K562 (cell line): Measurements from ENCODE around the gene APC. TPM values are rescaled to one million over a fixed set of nuclear protein-coding genes. Genes with fewer than 3 reads are reported as not detected.
A peak's percentile ranks its signal among the peaks of the same experiment; 100 is the strongest.

Experiments
- ARHGAP35 ChIP-seq: fragments of 450-650 bp; IDR thresholded peaks from 2 replicates; pipeline ENCODE4 v1.6.1; 2018; ENCODE audit not compliant: partially characterized antibody
- ASH1L ChIP-seq: fragments of 450-650 bp; IDR thresholded peaks from 2 replicates; pipeline ENCODE4 v1.6.1; 2018; ENCODE audit warnings: borderline replicate concordance, mild to moderate bottlenecking, low read depth; ENCODE audit not compliant: partially characterized antibody
- DPF2 ChIP-seq: fragments of 450-650 bp; IDR thresholded peaks from 2 replicates; pipeline ENCODE4 v1.6.1; 2016
- FOXA3 ChIP-seq, 2 experiments: fragments of 450-650 bp in 1 of 2; sonication (generic) in 1 of 2; formaldehyde crosslinking; IDR thresholded peaks in 1 of 2; conservative IDR thresholded peaks in 1 of 2; 2 replicates each; pipeline versions ENCODE4 v1.4.0 to v1.8.0; 2020 to 2022; ENCODE audit warnings: mild to moderate bottlenecking in 2 of 2, missing genetic modification reagents in 1 of 2
- LEF1 ChIP-seq: fragments of 450-650 bp; IDR thresholded peaks from 2 replicates; pipeline ENCODE4 v1.6.1; 2016; ENCODE audit warnings: mild to moderate bottlenecking
- POLR2G ChIP-seq: fragments of 200-400 bp; formaldehyde crosslinking; IDR thresholded peaks from 2 replicates; pipeline ENCODE4 v1.6.1; 2017; ENCODE audit warnings: low read depth, mild to moderate bottlenecking, antibody characterized with exemption, low read length, moderate library complexity
- ZNF431 ChIP-seq: sonication (generic); formaldehyde crosslinking; IDR thresholded peaks from 2 replicates; pipeline ENCODE4 v1.8.0; 2022; ENCODE audit warnings: mild to moderate bottlenecking, missing genetic modification reagents
- ZNF717 ChIP-seq: fragments of 250-450 bp; sonication (Bioruptor Pico); IDR thresholded peaks from 2 replicates; pipeline ENCODE4 v1.5.0; 2021
- ZNF830 ChIP-seq: fragments of 250-450 bp; sonication (Bioruptor Pico); IDR thresholded peaks from 2 replicates; pipeline ENCODE4 v1.5.0; 2021; ENCODE audit warnings: mild to moderate bottlenecking
- polyA plus RNA-seq, 8 experiments: library from polyadenylated mRNA; depleted of rRNA in 4 of 8; stranded (reverse) in 5 of 8; unstranded in 3 of 8; fragments of >200 nt; fragmentation: Nextera tagmentation in 2 of 8; fragmentation: Illumina TruSeq in 1 of 8; extraction: Ambion mirVana in 2 of 8; extraction: Trizol in 1 of 8; gene quantifications; 2 replicates each; pipeline versions ENCODE4 v1.2.1 to v1.2.3, GENCODE V29; 2011 to 2014; ENCODE audit warnings: inconsistent platforms in 1 of 8, missing spikeins in 1 of 8
- total RNA-seq, 7 experiments: library from RNA; depleted of rRNA in 6 of 7; stranded (reverse); fragments of >200 nt in 6 of 7; fragmentation: Illumina TruSeq in 2 of 7; extraction: Trizol in 2 of 7; gene quantifications; 2 replicates each; pipeline versions ENCODE4 v1.2.1 to v1.2.3, GENCODE V29; 2011 to 2021; ENCODE audit warnings: low replicate concordance in 1 of 7
- TF ChIP-seq, protein P1 (sequence below): fragments of 250-450 bp; sonication (Bioruptor Pico); IDR thresholded peaks from 2 replicates; pipeline ENCODE4 v1.8.0; 2021; ENCODE audit warnings: mild to moderate bottlenecking, moderate library complexity
- TF ChIP-seq, protein P2 (sequence below): sonication (generic); formaldehyde crosslinking; IDR thresholded peaks from 2 replicates; pipeline ENCODE4 v1.8.0; 2022; ENCODE audit warnings: missing genetic modification reagents, mild to moderate bottlenecking, borderline replicate concordance
- TF ChIP-seq, protein P3 (sequence below): fragments of 450-650 bp; formaldehyde crosslinking; IDR thresholded peaks from 2 replicates; pipeline ENCODE4 v1.4.0; 2020; ENCODE audit warnings: mild to moderate bottlenecking, moderate library complexity
- TF ChIP-seq, protein P4 (sequence below): fragments of 450-650 bp; formaldehyde crosslinking; IDR thresholded peaks from 2 replicates; pipeline ENCODE4 v1.4.0; 2020; ENCODE audit warnings: mild to moderate bottlenecking, moderate library complexity
- TF ChIP-seq, protein P5 (sequence below): sonication (generic); formaldehyde crosslinking; IDR thresholded peaks from 2 replicates; pipeline ENCODE4 v1.8.0; 2023; ENCODE audit warnings: mild to moderate bottlenecking, missing genetic modification reagents

The APC gene
- total and polyA plus RNA-seq, 9 of the 15 experiments (the other 6 are each of a cell fraction or from before 2014, with no cell fraction given), result 5.7 to 29.5 (median 15.4) TPM

DNA sequence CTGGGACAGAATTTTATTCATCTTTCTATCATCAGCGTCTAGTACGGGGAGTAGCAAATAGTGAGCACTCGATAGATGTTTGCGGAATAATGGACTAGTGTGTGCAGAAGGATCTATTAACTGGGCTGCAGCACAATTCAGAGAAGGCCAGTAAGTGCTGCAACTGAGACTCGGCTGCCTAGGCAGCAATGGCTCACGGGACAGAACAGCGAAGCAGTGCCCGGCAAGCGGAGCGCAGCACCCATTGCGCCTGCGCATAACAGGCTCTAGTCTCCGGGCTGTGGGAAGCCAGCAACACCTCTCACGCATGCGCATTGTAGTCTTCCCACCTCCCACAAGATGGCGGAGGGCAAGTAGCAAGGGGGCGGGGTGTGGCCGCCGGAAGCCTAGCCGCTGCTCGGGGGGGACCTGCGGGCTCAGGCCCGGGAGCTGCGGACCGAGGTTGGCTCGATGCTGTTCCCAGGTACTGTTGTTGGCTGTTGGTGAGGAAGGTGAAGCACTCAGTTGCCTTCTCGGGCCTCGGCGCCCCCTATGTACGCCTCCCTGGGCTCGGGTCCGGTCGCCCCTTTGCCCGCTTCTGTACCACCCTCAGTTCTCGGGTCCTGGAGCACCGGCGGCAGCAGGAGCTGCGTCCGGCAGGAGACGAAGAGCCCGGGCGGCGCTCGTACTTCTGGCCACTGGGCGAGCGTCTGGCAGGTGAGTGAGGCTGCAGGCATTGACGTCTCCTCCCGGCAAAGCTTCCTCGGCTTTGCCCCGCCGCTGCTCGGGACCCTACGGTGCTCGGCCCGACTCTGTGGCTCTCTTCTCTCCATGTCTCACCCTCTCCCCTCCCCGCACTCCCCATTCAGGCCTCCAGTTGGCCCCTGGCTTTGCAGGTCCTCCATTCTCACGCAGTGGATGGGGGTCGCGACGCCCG, 30.2 kb upstream of the APC start (continued):
- TF ChIP-seq, protein P1, sequence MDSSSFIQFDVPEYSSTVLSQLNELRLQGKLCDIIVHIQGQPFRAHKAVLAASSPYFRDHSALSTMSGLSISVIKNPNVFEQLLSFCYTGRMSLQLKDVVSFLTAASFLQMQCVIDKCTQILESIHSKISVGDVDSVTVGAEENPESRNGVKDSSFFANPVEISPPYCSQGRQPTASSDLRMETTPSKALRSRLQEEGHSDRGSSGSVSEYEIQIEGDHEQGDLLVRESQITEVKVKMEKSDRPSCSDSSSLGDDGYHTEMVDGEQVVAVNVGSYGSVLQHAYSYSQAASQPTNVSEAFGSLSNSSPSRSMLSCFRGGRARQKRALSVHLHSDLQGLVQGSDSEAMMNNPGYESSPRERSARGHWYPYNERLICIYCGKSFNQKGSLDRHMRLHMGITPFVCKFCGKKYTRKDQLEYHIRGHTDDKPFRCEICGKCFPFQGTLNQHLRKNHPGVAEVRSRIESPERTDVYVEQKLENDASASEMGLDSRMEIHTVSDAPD (CRISPR knock-in tag), result no peak
- TF ChIP-seq LEF1 (no peak), DPF2 (no peak; the same call in 1 of the 2 replicates), ARHGAP35 (no peak), ZNF717 (CRISPR knock-in tag) (no peak), ZNF431 (no peak), FOXA3 (CRISPR knock-in tag; conservative IDR thresholded peaks at IDR 0.05 in 1 of 2, IDR thresholded peaks at IDR 0.05 in 1 of 2) (no peak), POLR2G (peak; percentile 97), ASH1L (no peak), ZNF830 (CRISPR knock-in tag) (no peak)
- TF ChIP-seq, protein P2, sequence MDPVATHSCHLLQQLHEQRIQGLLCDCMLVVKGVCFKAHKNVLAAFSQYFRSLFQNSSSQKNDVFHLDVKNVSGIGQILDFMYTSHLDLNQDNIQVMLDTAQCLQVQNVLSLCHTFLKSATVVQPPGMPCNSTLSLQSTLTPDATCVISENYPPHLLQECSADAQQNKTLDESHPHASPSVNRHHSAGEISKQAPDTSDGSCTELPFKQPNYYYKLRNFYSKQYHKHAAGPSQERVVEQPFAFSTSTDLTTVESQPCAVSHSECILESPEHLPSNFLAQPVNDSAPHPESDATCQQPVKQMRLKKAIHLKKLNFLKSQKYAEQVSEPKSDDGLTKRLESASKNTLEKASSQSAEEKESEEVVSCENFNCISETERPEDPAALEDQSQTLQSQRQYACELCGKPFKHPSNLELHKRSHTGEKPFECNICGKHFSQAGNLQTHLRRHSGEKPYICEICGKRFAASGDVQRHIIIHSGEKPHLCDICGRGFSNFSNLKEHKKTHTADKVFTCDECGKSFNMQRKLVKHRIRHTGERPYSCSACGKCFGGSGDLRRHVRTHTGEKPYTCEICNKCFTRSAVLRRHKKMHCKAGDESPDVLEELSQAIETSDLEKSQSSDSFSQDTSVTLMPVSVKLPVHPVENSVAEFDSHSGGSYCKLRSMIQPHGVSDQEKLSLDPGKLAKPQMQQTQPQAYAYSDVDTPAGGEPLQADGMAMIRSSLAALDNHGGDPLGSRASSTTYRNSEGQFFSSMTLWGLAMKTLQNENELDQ (CRISPR knock-in tag), result no peak
- TF ChIP-seq, protein P3, sequence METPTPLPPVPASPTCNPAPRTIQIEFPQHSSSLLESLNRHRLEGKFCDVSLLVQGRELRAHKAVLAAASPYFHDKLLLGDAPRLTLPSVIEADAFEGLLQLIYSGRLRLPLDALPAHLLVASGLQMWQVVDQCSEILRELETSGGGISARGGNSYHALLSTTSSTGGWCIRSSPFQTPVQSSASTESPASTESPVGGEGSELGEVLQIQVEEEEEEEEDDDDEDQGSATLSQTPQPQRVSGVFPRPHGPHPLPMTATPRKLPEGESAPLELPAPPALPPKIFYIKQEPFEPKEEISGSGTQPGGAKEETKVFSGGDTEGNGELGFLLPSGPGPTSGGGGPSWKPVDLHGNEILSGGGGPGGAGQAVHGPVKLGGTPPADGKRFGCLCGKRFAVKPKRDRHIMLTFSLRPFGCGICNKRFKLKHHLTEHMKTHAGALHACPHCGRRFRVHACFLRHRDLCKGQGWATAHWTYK (CRISPR knock-in tag), result 0 out of 2 replicates have a peak, but pooled peaks have one; percentile 11
- TF ChIP-seq, protein P4, sequence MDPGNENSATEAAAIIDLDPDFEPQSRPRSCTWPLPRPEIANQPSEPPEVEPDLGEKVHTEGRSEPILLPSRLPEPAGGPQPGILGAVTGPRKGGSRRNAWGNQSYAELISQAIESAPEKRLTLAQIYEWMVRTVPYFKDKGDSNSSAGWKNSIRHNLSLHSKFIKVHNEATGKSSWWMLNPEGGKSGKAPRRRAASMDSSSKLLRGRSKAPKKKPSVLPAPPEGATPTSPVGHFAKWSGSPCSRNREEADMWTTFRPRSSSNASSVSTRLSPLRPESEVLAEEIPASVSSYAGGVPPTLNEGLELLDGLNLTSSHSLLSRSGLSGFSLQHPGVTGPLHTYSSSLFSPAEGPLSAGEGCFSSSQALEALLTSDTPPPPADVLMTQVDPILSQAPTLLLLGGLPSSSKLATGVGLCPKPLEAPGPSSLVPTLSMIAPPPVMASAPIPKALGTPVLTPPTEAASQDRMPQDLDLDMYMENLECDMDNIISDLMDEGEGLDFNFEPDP (CRISPR knock-in tag), result no peak
- TF ChIP-seq, protein P5, sequence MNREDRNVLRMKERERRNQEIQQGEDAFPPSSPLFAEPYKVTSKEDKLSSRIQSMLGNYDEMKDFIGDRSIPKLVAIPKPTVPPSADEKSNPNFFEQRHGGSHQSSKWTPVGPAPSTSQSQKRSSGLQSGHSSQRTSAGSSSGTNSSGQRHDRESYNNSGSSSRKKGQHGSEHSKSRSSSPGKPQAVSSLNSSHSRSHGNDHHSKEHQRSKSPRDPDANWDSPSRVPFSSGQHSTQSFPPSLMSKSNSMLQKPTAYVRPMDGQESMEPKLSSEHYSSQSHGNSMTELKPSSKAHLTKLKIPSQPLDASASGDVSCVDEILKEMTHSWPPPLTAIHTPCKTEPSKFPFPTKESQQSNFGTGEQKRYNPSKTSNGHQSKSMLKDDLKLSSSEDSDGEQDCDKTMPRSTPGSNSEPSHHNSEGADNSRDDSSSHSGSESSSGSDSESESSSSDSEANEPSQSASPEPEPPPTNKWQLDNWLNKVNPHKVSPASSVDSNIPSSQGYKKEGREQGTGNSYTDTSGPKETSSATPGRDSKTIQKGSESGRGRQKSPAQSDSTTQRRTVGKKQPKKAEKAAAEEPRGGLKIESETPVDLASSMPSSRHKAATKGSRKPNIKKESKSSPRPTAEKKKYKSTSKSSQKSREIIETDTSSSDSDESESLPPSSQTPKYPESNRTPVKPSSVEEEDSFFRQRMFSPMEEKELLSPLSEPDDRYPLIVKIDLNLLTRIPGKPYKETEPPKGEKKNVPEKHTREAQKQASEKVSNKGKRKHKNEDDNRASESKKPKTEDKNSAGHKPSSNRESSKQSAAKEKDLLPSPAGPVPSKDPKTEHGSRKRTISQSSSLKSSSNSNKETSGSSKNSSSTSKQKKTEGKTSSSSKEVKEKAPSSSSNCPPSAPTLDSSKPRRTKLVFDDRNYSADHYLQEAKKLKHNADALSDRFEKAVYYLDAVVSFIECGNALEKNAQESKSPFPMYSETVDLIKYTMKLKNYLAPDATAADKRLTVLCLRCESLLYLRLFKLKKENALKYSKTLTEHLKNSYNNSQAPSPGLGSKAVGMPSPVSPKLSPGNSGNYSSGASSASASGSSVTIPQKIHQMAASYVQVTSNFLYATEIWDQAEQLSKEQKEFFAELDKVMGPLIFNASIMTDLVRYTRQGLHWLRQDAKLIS (CRISPR knock-in tag), result no peak
